NB4 (cell line): ENCODE results near the gene EFL1.

ENCODE experiments used
- DNase-seq: peaks from one replicate; pipeline ENCODE4 v3.0.0; 2010; ENCODE audit warnings: low read depth
- H3K4me3 ChIP-seq: one replicate; pipeline ENCODE4 v1.5.1; 2011; ENCODE audit warnings: mild to moderate bottlenecking, low read depth, low read length, moderate library complexity
- MYC ChIP-seq: IDR thresholded peaks from 2 replicates; pipeline ENCODE4 v1.6.1; 2011; ENCODE audit warnings: low read depth, low read length
- POLR2A ChIP-seq: IDR thresholded peaks from 2 replicates; pipeline ENCODE4 v1.6.1; 2011; ENCODE audit warnings: mild to moderate bottlenecking; ENCODE audit not compliant: insufficient read length; ENCODE audit errors: extremely low read depth
- TF ChIP-seq, protein P1 (sequence below): IDR thresholded peaks from 2 replicates; pipeline ENCODE4 v1.6.1; 2011; ENCODE audit warnings: low read depth, low read length
- TF ChIP-seq, protein P2 (sequence below): IDR thresholded peaks from one replicate; pipeline ENCODE4 v1.5.1; 2012; ENCODE audit warnings: low read depth, low read length

Gene EFL1

DNA sequence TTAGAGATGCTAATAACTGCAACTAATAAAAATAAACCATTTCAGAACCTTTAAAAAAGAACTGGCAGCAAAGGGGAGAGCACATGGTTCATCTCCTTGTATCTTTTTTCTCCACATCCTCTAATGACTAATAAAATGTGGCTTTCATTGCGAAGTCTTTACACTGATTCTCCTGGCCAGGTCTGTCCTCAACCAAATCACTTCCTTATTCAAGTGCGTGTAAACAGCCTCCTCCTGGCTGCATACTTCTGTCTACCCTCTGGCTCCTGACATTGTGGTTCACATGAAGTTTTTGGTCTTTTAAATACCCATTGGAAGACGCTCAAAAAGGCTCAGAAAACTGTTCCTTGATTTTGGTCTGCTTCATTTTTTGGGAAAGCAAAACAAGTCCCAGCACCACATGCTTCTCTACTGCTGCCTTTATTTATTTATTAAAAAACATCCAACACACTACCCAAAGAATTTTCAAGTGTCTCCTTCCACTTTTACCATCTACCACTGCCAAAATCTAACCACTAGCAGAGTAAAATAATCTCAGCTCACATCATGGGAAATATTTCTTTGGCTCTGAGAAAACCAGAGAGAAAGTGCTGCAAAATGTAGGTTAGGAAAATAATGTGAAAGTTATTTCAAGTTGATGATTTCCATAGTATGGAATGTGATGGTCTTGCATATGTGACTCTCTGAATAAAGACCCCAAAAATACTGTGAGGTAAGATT is 85.1 kb downstream of the EFL1 start:
- H3K4me3 ChIP-seq: no peak overlapping the region
- DNase-seq: peak; percentile 52
- no peak for TF ChIP-seq POLR2A
- TF ChIP-seq, protein P1, sequence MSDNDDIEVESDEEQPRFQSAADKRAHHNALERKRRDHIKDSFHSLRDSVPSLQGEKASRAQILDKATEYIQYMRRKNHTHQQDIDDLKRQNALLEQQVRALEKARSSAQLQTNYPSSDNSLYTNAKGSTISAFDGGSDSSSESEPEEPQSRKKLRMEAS: peak; percentile 48

DNA sequence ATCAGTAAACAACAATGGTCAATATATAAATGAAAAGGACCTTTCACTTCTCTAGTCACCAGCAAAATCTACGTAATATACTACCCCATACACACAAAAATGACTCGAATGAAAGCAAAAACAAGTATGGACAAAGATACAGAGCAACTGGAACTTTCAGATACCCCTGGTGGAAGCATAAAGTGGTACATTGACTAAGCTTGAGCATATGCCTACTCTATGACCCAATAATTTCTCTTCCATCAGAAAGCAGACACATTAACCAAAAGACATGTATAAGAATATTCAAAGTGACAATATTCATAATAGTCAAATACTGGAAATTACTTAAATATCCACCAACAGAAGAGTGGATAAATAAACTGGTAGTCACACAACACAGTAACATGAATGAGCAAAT is 86.0 kb downstream of the EFL1 start:
- TF ChIP-seq MYC: no peak
- DNase-seq: no peak
- no peak overlapping the region for H3K4me3 ChIP-seq

DNA sequence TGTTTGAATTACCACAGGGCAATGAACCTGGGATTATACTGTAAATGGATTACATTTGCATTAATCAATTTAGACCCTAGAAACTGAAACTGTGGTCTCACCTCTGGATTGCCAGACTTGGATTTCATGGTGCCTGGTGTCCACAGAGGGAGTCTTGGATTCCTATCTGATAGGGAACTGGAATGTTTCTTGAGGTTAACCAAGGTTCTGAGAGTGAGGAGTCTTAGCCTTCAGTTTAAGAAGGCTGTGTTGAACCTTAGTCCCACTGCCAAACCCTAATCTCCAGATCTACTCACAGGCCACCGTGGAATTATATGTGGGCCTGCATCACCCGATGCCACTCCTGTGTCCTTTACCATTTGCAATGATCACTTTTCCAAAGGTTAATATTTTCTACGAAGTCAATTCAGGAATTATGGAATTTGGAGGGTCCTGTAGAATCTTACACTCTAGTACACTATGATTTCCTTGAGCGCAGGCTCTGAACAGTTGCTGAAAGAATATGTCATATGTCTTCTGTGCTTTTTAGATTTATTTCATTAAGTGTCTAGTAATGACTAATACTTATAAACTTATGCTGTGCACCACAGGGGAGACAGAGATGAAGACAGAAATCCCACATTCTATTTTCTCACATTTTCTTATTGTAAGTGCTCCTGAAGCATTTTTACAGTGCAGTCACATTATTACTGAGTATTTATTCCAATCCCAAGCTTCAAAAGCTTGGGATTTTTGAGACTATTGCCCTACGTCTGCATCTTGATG is 87.9 kb downstream of the EFL1 start:
- DNase-seq: no peak
- TF ChIP-seq, protein P2, sequence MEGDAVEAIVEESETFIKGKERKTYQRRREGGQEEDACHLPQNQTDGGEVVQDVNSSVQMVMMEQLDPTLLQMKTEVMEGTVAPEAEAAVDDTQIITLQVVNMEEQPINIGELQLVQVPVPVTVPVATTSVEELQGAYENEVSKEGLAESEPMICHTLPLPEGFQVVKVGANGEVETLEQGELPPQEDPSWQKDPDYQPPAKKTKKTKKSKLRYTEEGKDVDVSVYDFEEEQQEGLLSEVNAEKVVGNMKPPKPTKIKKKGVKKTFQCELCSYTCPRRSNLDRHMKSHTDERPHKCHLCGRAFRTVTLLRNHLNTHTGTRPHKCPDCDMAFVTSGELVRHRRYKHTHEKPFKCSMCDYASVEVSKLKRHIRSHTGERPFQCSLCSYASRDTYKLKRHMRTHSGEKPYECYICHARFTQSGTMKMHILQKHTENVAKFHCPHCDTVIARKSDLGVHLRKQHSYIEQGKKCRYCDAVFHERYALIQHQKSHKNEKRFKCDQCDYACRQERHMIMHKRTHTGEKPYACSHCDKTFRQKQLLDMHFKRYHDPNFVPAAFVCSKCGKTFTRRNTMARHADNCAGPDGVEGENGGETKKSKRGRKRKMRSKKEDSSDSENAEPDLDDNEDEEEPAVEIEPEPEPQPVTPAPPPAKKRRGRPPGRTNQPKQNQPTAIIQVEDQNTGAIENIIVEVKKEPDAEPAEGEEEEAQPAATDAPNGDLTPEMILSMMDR: no peak
- TF ChIP-seq POLR2A: no peak
- TF ChIP-seq, protein P1: no peak
- TF ChIP-seq MYC: no peak
- H3K4me3 ChIP-seq: no peak overlapping the region

DNA sequence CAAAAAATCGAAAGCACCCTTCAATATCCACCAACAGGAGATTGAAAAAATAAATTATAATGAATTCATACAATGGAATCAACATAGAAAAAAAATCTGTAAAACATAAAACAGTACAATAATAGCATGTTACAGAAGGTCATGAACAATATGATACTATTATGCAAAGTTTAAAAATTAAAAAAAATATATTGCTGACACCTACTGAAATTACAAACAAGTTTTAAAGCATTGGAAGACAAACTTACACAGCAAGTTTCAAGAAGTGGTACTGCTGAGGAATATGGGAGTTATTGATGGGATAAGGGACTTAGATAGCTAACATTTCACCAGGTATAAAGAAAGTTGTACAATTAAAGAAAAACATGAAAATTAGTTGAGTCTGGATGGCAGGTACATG is 89.4 kb downstream of the EFL1 start:
- TF ChIP-seq, protein P1: no peak
- TF ChIP-seq POLR2A (no peak), MYC (no peak)
- TF ChIP-seq, protein P2: no peak
- no peak for DNase-seq
- no peak overlapping the region for H3K4me3 ChIP-seq

DNA sequence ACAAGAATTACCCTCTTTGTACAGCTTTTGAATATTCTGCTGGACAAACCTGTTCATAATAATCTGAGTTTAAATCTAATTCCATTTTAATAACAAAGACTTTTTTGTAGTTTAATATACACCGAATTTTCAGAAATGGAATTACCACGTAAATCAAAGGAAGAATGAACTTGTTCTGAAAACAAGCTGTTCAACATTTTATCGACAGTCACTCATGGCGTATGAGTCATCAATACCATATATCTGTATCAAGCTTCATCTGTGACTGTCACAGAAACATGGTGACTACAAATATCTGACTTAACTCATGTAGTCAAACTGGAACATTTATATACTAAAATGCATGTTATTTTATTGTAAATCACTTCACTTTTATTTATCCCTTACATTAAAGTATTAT is 90.0 kb downstream of the EFL1 start:
- H3K4me3 ChIP-seq: no peak overlapping the region
- TF ChIP-seq MYC (no peak), POLR2A (no peak)
- TF ChIP-seq, protein P2: no peak
- TF ChIP-seq, protein P1: no peak
- no peak for DNase-seq

DNA sequence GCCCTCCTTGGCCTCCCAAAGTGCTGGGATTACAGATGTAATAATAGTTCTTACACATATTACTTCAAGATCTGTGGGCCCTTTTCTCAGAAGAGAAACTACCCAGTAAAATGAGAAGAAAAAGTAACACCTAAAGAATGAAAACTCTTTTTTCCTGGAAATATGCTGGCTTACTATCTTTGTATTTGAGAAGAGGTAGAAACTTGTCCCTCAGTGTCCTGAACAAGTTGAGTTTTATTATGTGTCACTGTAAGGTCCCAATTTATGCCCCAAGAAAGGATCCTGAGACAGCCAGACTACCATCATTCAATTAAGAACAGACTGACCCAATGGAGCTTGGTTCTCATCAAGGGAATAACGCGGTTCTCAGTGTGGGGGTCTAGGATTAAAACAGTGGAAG is 93.8 kb downstream of the EFL1 start:
- DNase-seq: no peak
- TF ChIP-seq, protein P1: no peak
- TF ChIP-seq, protein P2: no peak
- TF ChIP-seq POLR2A: no peak
- no peak for TF ChIP-seq MYC
- H3K4me3 ChIP-seq: no peak overlapping the region
